Effector memory CD8-positive, alpha-beta T cell (primary cell): ENCODE results near the gene PRR7.
A peak's percentile ranks its signal among the peaks of the same experiment; 100 is the strongest.
"Not testable (repeated sequence)": the region's sequence is repeated elsewhere in the genome, so short reads cannot be mapped to it uniquely, and the experiment has no call there.

Experiments used
- ATAC-seq: fragments of 150-1000 bp; cut with Tn5 transposase; replicated peaks from 2 replicates; pipeline ENCODE4 v1.10.0; 2021; ENCODE audit warnings: mild to moderate bottlenecking, moderate library complexity
- DNase-seq, 3 experiments: peaks; one replicate each; pipeline ENCODE4 v3.0.0; 2021
- H3K27ac Mint-ChIP-seq, 2 donors: one replicate each; pipeline ENCODE4 v1.8.0; 2022; ENCODE audit warnings: mild to moderate bottlenecking in 2 of 2, mixed read lengths in 2 of 2, moderate library complexity in 2 of 2
- H3K27me3 Mint-ChIP-seq, 2 donors: one replicate each; pipeline ENCODE4 v1.8.0; 2022; ENCODE audit warnings: mixed read lengths in 2 of 2
- H3K36me3 Mint-ChIP-seq: one replicate; pipeline ENCODE4 v1.8.0; 2022; ENCODE audit warnings: mild to moderate bottlenecking, moderate library complexity, mixed read lengths; ENCODE audit not compliant: insufficient read depth
- H3K4me1 Mint-ChIP-seq, 2 donors: one replicate each; pipeline ENCODE4 v1.8.0; 2022; ENCODE audit warnings: low read depth in 2 of 2, mixed read lengths in 2 of 2
- H3K4me3 Mint-ChIP-seq, 2 donors: one replicate each; pipeline ENCODE4 v1.8.0; 2022; ENCODE audit warnings: mild to moderate bottlenecking in 2 of 2, mixed read lengths in 2 of 2, moderate library complexity in 2 of 2
- H3K9me3 Mint-ChIP-seq, 2 donors: one replicate each; pipeline ENCODE4 v1.8.0; 2022; ENCODE audit warnings: mixed read lengths in 2 of 2

Gene PRR7

GRCh38 chr5:177475563-177476427 lies 29.2 kb downstream of the PRR7 start:
- DNase-seq (no peak), ATAC-seq (no peak)
- Mint-ChIP-seq H3K9me3 (no peaks in the 10 kb centered on the region), H3K36me3 (peaks cover 10% of the 10 kb centered on the region), H3K27ac (peak overlapping the region; percentile 1 to 73), H3K27me3 (peaks cover 0 to 10% of the 10 kb centered on the region in 2 donors), H3K4me1 (peaks cover 35 to 43% of the 10 kb centered on the region in 2 donors), H3K4me3 (no peak overlapping the region)

DNA sequence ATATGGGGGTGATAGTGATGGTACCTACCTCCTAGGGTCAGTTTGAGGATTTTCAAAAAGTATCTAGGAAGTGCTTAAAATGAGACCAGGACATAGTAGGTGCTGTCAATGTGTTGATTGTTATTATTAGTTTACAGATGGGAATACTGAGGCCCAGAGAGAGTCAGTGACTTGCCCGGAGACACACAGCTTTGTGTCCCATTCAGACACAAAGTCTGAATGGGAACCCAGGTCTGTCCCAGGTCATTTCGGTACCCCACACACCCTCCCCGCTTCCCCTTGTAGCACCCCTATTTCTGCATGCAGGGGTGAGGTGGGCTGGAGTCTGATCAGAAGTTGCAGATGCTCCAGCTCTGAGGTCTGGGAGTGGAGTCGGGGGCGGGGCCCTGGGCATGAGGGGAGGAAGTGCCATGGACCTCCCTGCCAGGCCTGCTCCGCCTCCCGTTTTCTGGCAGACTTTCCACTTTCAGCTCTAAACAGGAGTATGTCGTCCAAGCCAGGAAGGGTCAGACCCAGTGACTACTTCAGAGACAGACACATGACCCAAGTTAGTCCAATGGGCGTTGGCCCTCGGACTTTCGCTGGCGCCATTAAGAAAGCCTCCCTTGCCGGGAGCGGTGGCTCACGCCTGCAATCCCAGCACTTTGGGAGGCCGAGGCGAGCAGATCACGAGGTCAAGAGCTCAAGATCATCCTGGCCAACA lies 30.1 kb downstream of the PRR7 start:
- Mint-ChIP-seq H3K36me3 (peaks cover 10% of the 10 kb centered on the region), H3K4me3 (no peak overlapping the region), H3K4me1 (peaks cover 35 to 38% of the 10 kb centered on the region in 2 donors), H3K9me3 (no peaks in the 10 kb centered on the region), H3K27me3 (peaks cover 0 to 10% of the 10 kb centered on the region in 2 donors), H3K27ac (peak overlapping the region; percentile 1 to 73)
- DNase-seq (no peak), ATAC-seq (no peak)

GRCh38 chr5:177477701-177478477 lies 31.3 kb downstream of the PRR7 start:
- Mint-ChIP-seq H3K4me1 (peaks cover 31 to 32% of the 10 kb centered on the region in 2 donors), H3K4me3 (no peak overlapping the region), H3K27ac (peak overlapping the region; percentile 84 to 86), H3K36me3 (peaks cover 10% of the 10 kb centered on the region), H3K9me3 (no peaks in the 10 kb centered on the region), H3K27me3 (peaks cover 0 to 10% of the 10 kb centered on the region in 2 donors)
- DNase-seq (no peak), ATAC-seq (no peak)

GRCh38 chr5:177478711-177479646 lies 32.4 kb downstream of the PRR7 start:
- DNase-seq (no peak), ATAC-seq (peak; percentile 84)
- Mint-ChIP-seq H3K4me3 (peak overlapping the region; percentile 20 to 24), H3K4me1 (peaks cover 29 to 30% of the 10 kb centered on the region in 2 donors), H3K27ac (peak overlapping the region; percentile 84 to 86), H3K36me3 (peaks cover 10% of the 10 kb centered on the region), H3K27me3 (peaks cover 0 to 7% of the 10 kb centered on the region in 2 donors), H3K9me3 (no peaks in the 10 kb centered on the region)

- Mint-ChIP-seq H3K27ac (peak overlapping the region; percentile 84 to 86), H3K27me3 (no peaks in the 10 kb centered on the region), H3K9me3 (no peaks in the 10 kb centered on the region), H3K4me3 (peak overlapping the region in 1 of 2 donors; percentile 24), H3K4me1 (peaks cover 21 to 22% of the 10 kb centered on the region in 2 donors), H3K36me3 (peaks cover 2% of the 10 kb centered on the region)
- ATAC-seq, result no peak
- DNase-seq, result no peak
These were observed 33.2 kb downstream of the PRR7 start for GRCh38 chr5:177479774-177480173.

DNA sequence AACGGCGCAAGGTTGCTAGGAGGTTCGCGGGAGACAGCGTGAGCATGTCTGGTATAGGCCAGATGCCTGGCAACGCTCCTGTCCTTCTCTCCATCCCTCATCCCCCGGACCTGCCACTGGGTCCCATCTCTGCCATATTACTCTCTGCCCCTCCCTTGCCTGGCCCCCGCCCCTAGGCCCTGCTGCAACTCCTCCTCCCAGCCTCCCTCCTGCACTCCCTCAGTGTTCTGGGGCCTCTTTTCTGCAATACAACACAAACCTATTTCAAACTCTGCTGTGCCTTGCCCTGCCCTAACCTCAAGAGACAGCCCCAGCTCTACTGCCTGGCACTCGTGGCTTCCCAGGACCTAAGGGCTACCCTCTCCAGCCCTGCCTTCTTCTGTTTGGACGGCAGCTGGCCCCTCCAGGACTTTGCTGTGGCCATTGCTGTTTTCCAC lies 35.8 kb downstream of the PRR7 start:
- Mint-ChIP-seq H3K27me3 (no peaks in the 10 kb centered on the region), H3K27ac (peak overlapping the region in 1 of 2 donors; percentile 44), H3K4me1 (peaks cover 8 to 12% of the 10 kb centered on the region in 2 donors), H3K4me3 (no peak overlapping the region), H3K36me3 (no peaks in the 10 kb centered on the region), H3K9me3 (no peaks in the 10 kb centered on the region)
- ATAC-seq, result no peak
- no peak for DNase-seq

GRCh38 chr5:177483042-177483441 lies 36.4 kb downstream of the PRR7 start:
- H3K36me3 Mint-ChIP-seq, result no peaks in the 10 kb centered on the region
- H3K9me3 Mint-ChIP-seq, result no peaks in the 10 kb centered on the region
- H3K4me1 Mint-ChIP-seq, result peaks cover 8 to 12% of the 10 kb centered on the region in 2 donors
- ATAC-seq, result no peak
- DNase-seq, result no peak
- no peaks in the 10 kb centered on the region for H3K27me3 Mint-ChIP-seq
- H3K4me3 Mint-ChIP-seq, result no peak overlapping the region
- peak overlapping the region in 1 of 2 donors; percentile 44 for H3K27ac Mint-ChIP-seq

- Mint-ChIP-seq H3K27ac (peak overlapping the region; percentile 6 to 77), H3K4me3 (no peak overlapping the region), H3K27me3 (no peaks in the 10 kb centered on the region), H3K9me3 (no peaks in the 10 kb centered on the region), H3K36me3 (no peaks in the 10 kb centered on the region), H3K4me1 (peaks cover 4 to 6% of the 10 kb centered on the region in 2 donors)
- no peak for ATAC-seq
- DNase-seq, result no peak
These were observed 37.6 kb downstream of the PRR7 start for GRCh38 chr5:177483994-177484901.

GRCh38 chr5:177484902-177485549 lies 38.4 kb downstream of the PRR7 start:
- Mint-ChIP-seq H3K36me3 (no peaks in the 10 kb centered on the region), H3K27ac (peak overlapping the region; percentile 6 to 16), H3K27me3 (no peaks in the 10 kb centered on the region), H3K4me1 (no peaks in the 10 kb centered on the region), H3K4me3 (no peak overlapping the region), H3K9me3 (no peaks in the 10 kb centered on the region)
- DNase-seq (no peak), ATAC-seq (no peak)

- H3K4me3 Mint-ChIP-seq, H3K27me3 Mint-ChIP-seq, H3K4me1 Mint-ChIP-seq, DNase-seq, H3K36me3 Mint-ChIP-seq, ATAC-seq, H3K9me3 Mint-ChIP-seq: not testable (repeated sequence)
- H3K27ac Mint-ChIP-seq, result peak overlapping the region in 1 of 2 donors; percentile 6
These were observed 39.1 kb downstream of the PRR7 start for GRCh38 chr5:177485753-177486152.

DNA sequence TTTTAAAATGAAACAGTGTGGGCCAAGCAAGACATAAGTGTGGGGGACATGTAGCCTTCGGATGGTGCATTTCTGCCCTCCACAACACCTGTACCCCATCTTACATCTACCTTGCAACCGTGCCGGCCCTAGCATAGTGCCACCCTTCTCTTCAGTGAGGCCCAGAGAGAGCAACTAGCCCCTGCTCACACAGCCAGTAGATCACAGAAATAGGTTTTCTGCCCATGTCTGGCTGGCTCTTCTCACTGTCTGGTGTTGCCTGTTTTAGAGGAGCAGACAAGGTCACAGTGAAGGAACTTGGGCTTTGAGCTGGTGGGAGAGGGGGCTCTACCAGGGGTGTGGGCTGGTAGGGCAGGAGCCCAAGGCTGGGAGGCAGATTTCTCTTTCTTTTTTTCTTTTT lies 39.6 kb downstream of the PRR7 start:
- Mint-ChIP-seq H3K4me1 (no peaks in the 10 kb centered on the region), H3K27ac (no peak overlapping the region), H3K27me3 (no peaks in the 10 kb centered on the region)

More for the DNA sequence above, 39.6 kb downstream of the PRR7 start:
- Mint-ChIP-seq H3K4me3 (no peak overlapping the region), H3K9me3 (no peaks in the 10 kb centered on the region), H3K36me3 (no peaks in the 10 kb centered on the region)
- no peak for ATAC-seq
- DNase-seq, result no peak
